ENCODE measurements around the gene MGST2. TPM values are rescaled to one million over a fixed set of nuclear protein-coding genes. Genes with fewer than 3 reads are reported as not detected.

Gene MGST2
- total RNA-seq, 2 experiments from 2014 or later, result 22.9 to 25.0 TPM

- H3K27me3 Mint-ChIP-seq, result no peaks in the 10 kb centered on the region
- CTCF ChIA-PET, result interaction anchor here (0.6 to 0.9 kb wide), 2 partner anchors 12 to 13 kb away, joined by 3 read pairs; no protein-coding TSS in a partner anchor
- POLR2A ChIA-PET, result no interaction called here
- H3K4me1 Mint-ChIP-seq, result peaks cover 8% of the 10 kb centered on the region
- no peak overlapping the region for H3K4me3 Mint-ChIP-seq
- no peaks in the 10 kb centered on the region for H3K9me3 Mint-ChIP-seq
- DNase-seq, result no peak
- no peaks in the 10 kb centered on the region for H3K36me3 Mint-ChIP-seq (ENCODE audit: low read depth)
- no peak overlapping the region for H3K27ac Mint-ChIP-seq
Observed at GRCh38 chr4:139745111-139745639, 79.6 kb downstream of the MGST2 start.

GRCh38 chr4:139746431-139747171, 81.0 kb downstream of the MGST2 start:
- ChIA-PET POLR2A (no interaction called here), CTCF (interaction anchor here (0.9 kb wide), 1 partner anchor 11 kb away, joined by 3 read pairs; no protein-coding TSS in a partner anchor)
- Mint-ChIP-seq H3K27me3 (no peaks in the 10 kb centered on the region), H3K4me3 (no peak overlapping the region), H3K27ac (no peak overlapping the region), H3K9me3 (no peaks in the 10 kb centered on the region), H3K4me1 (peaks cover 8% of the 10 kb centered on the region), H3K36me3 (ENCODE audit: low read depth) (no peaks in the 10 kb centered on the region)
- DNase-seq, result no peak

- CTCF ChIA-PET, result interaction anchor here (0.8 to 1.0 kb wide), 2 partner anchors 15 to 92 kb away, joined by 3 read pairs; no protein-coding TSS in a partner anchor
- Mint-ChIP-seq H3K4me3 (no peak overlapping the region), H3K4me1 (peaks cover 8% of the 10 kb centered on the region)
Observed at GRCh38 chr4:139749338-139749737, 83.7 kb downstream of the MGST2 start.

GRCh38 chr4:139749835-139750498, 84.3 kb downstream of the MGST2 start:
- Mint-ChIP-seq H3K27me3 (no peaks in the 10 kb centered on the region), H3K27ac (no peak overlapping the region), H3K9me3 (no peaks in the 10 kb centered on the region), H3K4me3 (no peak overlapping the region), H3K4me1 (peaks cover 8% of the 10 kb centered on the region), H3K36me3 (ENCODE audit: low read depth) (no peaks in the 10 kb centered on the region)
- no peak for DNase-seq
- ChIA-PET CTCF (interaction anchor here (0.7 to 1.0 kb wide), 3 partner anchors 93 to 511 kb away, joined by 3 read pairs; no protein-coding TSS in a partner anchor), POLR2A (no interaction called here)

More at GRCh38 chr4:139749338-139749737, 83.7 kb downstream of the MGST2 start:
- Mint-ChIP-seq H3K36me3 (ENCODE audit: low read depth) (no peaks in the 10 kb centered on the region), H3K27me3 (no peaks in the 10 kb centered on the region), H3K27ac (no peak overlapping the region), H3K9me3 (no peaks in the 10 kb centered on the region)
- POLR2A ChIA-PET, result no interaction called here
- no peak for DNase-seq

GRCh38 chr4:139753686-139754085, 88.1 kb downstream of the MGST2 start:
- DNase-seq, result no peak
- CTCF ChIA-PET, result no interaction called here
- Mint-ChIP-seq H3K9me3 (no peaks in the 10 kb centered on the region), H3K36me3 (ENCODE audit: low read depth) (no peaks in the 10 kb centered on the region), H3K27me3 (no peaks in the 10 kb centered on the region), H3K4me1 (peaks cover 4% of the 10 kb centered on the region), H3K27ac (no peak overlapping the region), H3K4me3 (no peak overlapping the region)
- POLR2A ChIA-PET, result no interaction called here

Other genes with a start within 250 kb of the MGST2 start
- gene RAB33B, start 211.7 kb upstream of the MGST2 start, total RNA-seq, result 1 to 10 TPM; 7.3 TPM
- gene SETD7, start 109.6 kb upstream of the MGST2 start, total RNA-seq, result 1 to 10 TPM; 5.8 to 6.7 TPM

All from activated CD4-positive, alpha-beta T cell treated with anti-CD3 and anti-CD28 coated beads, Interleukin-2, amount 10 ng/mL, durations not matched to agents 7 days and 5 days (primary cell).